ENCODE results near the gene LAT. TPM values are rescaled to one million over a fixed set of nuclear protein-coding genes. Genes with fewer than 3 reads are reported as not detected.
"Not testable (repeated sequence)": the region's sequence is repeated elsewhere in the genome, so short reads cannot be mapped to it uniquely, and the experiment has no call there.

The LAT gene
- polyA plus RNA-seq, 3 donors: 4.6 to 5.9 (median 4.8) TPM

GRCh38 chr16:28975158-28975599 lies 9.7 kb upstream of the LAT start:
- no peak for DNase-seq (ENCODE audit: low read depth in 3 of 3, low spot score in 2 of 3)

- DNase-seq (ENCODE audit: low read depth in 3 of 3, low spot score in 2 of 3): no peak
Observed at GRCh38 chr16:28977703-28978662, 6.9 kb upstream of the LAT start.

- DNase-seq (ENCODE audit: low read depth in 3 of 3, low spot score in 2 of 3): not testable (repeated sequence)
Observed at GRCh38 chr16:28980330-28980729, 4.5 kb upstream of the LAT start.

GRCh38 chr16:28980929-28981328 lies 3.9 kb upstream of the LAT start:
- DNase-seq (ENCODE audit: low read depth in 3 of 3, low spot score in 2 of 3): no peak

GRCh38 chr16:28981517-28981916 lies 3.3 kb upstream of the LAT start:
- no peak for DNase-seq (ENCODE audit: low read depth in 3 of 3, low spot score in 2 of 3)

- DNase-seq (ENCODE audit: low read depth in 3 of 3, low spot score in 2 of 3): no peak
Observed at GRCh38 chr16:28982418-28982817, 2.4 kb upstream of the LAT start.

GRCh38 chr16:28982949-28983348 lies 1.9 kb upstream of the LAT start:
- DNase-seq (ENCODE audit: low read depth in 3 of 3, low spot score in 2 of 3): no peak

GRCh38 chr16:28983644-28984043 lies 1.2 kb upstream of the LAT start:
- no peak for DNase-seq (ENCODE audit: low read depth in 3 of 3, low spot score in 2 of 3)

GRCh38 chr16:28984091-28984490 lies 761 bp upstream of the LAT start:
- no peak for DNase-seq (ENCODE audit: low read depth in 3 of 3, low spot score in 2 of 3)

GRCh38 chr16:28985211-28986041 lies 574 bp downstream of the LAT start:
- DNase-seq (ENCODE audit: low read depth in 3 of 3, low spot score in 2 of 3): no peak

- no peak for DNase-seq (ENCODE audit: low read depth in 3 of 3, low spot score in 2 of 3)
Observed at GRCh38 chr16:28986046-28986445, 1.2 kb downstream of the LAT start.

GRCh38 chr16:28986492-28986891 lies 1.6 kb downstream of the LAT start:
- no peak for DNase-seq (ENCODE audit: low read depth in 3 of 3, low spot score in 2 of 3)

- DNase-seq (ENCODE audit: low read depth in 3 of 3, low spot score in 2 of 3): no peak
Observed at GRCh38 chr16:28987170-28987853, 2.5 kb downstream of the LAT start.

GRCh38 chr16:28989363-28989762 lies 4.5 kb downstream of the LAT start:
- DNase-seq (ENCODE audit: low read depth in 3 of 3, low spot score in 2 of 3): no peak

- no peak for DNase-seq (ENCODE audit: low read depth in 3 of 3, low spot score in 2 of 3)
Observed at GRCh38 chr16:28990375-28991040, 5.7 kb downstream of the LAT start.

- no peak for DNase-seq (ENCODE audit: low read depth in 3 of 3, low spot score in 2 of 3)
Observed at GRCh38 chr16:28991687-28992086, 6.8 kb downstream of the LAT start.

- no peak for DNase-seq (ENCODE audit: low read depth in 3 of 3, low spot score in 2 of 3)
Observed at GRCh38 chr16:28992496-28992895, 7.6 kb downstream of the LAT start.

GRCh38 chr16:28998837-28999236 lies 14.0 kb downstream of the LAT start:
- DNase-seq (ENCODE audit: low read depth in 3 of 3, low spot score in 2 of 3): no peak

- DNase-seq (ENCODE audit: low read depth in 3 of 3, low spot score in 2 of 3): no peak
Observed at GRCh38 chr16:28999577-28999976, 14.7 kb downstream of the LAT start.

- DNase-seq (ENCODE audit: low read depth in 3 of 3, low spot score in 2 of 3): no peak
Observed at GRCh38 chr16:29000019-29000418, 15.2 kb downstream of the LAT start.

Data from right renal cortex interstitium (tissue), 3 donors.